D721Med (cell line): ENCODE results near the gene NCS1.

Experiments
- DNase-seq: peaks from one replicate; pipeline ENCODE4 v3.0.0; 2011; ENCODE audit warnings: low spot score; ENCODE audit not compliant: insufficient read length
- FAIRE-seq: peaks from 2 replicates; lab custom pipeline; 2011; peaks lifted over from hg19 to GRCh38; lab: Jason Lieb, UNC
- CTCF ChIP-seq: IDR thresholded peaks from 2 replicates; pipeline ENCODE4 v1.5.1; 2012; ENCODE audit warnings: mild to moderate bottlenecking, control low read depth; ENCODE audit not compliant: insufficient read depth; ENCODE audit errors: missing control alignments

Gene NCS1

DNA sequence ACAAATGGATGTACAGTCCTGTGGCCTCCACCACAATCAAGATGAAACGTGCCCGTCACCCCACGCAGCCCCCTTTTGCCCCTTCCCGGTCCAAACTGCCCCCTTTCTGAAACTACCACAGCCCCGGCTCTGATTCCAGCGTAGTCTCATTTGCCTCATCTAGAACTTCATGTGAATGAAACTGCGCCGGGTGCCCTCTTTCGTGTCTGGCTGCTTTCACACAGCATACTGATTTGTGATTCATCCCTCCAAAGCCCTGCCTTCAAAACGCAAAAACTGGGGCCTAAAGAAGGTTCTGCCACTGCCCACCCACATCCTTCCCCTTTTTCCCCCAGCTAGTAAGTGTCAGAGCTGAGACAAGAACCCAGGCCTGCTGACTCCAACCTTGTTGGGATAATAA lies 31.5 kb upstream of the NCS1 start:
- DNase-seq = no peak
- no peak for FAIRE-seq
- no peak for TF ChIP-seq CTCF

DNA sequence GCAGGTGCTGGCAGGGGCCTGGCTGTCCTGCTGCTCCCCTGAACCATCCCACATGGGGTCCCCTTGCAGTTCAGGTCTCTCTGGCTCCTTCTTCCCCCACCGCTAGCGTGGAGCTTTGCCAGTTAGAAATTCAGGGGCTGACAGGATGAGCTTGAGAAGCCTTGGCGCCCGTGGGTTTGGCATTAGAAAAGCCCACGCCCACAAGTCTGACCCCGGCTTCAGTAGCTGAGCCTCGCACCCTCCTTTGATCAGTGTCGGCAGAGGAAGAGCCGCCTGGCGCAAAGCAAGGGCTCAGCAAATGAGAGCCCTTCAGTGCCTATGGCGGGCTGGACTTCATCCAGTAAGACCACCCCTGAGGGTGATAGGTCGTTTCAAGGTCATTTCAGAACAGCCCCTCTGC lies 30.1 kb upstream of the NCS1 start:
- no peak for TF ChIP-seq CTCF
- DNase-seq (no peak), FAIRE-seq (no peak)

DNA sequence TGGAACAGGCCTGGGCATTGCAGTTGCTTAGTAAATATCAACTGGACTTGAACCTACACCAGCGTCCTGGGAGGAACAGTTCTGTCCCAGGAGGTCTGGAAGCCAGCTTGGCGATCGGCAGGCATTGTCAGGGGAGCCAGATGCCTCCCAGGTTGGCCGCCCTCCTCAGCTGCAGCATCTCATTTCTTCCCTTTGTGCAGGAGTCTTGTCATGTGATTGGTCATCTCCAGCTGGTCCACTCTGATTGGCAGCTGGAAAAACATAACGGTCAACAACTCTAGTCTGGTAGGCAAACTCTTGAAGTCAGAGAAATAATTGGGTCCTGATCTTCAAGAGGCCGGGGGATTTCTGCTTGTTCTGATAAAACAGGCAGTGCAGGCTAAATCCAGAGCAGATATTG lies 29.6 kb upstream of the NCS1 start:
- no peak for TF ChIP-seq CTCF
- FAIRE-seq (no peak), DNase-seq (no peak)

DNA sequence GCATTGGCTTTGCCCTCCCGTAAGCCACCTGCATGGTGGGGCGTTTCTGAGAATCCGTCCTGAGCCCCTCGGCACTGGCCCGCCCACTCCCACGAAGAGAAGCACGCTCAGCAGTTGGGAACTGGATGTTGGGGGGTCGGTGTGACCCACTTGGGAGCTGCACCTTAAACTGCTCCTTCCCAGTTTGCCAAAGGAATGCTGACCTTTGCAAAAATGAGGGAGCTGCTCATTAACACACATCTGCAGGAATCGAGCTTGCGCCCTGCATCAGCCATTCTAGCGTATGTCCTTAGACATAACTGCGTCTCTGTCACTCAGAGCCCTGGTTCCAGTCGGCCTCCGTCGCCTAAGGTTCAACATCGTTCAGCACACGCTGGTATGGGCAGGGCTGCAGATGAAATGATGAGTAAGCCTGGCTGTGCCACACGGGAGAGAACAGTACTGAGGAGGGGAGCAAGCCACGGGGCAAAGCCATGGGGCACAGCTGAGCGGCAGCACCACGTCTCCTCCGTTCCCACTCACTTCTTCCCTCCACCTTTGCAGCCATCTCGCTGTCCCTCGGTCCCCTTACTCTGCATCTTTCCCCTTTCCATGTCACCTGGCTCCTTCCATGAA lies 28.8 kb upstream of the NCS1 start:
- no peak for FAIRE-seq
- DNase-seq = no peak
- TF ChIP-seq CTCF = no peak

GRCh38 chr9:130143958-130144366 lies 28.2 kb upstream of the NCS1 start:
- no peak for FAIRE-seq
- TF ChIP-seq CTCF = no peak
- DNase-seq = no peak

- no peak for DNase-seq
- no peak for FAIRE-seq
- no peak for TF ChIP-seq CTCF
These were observed 27.5 kb upstream of the NCS1 start for GRCh38 chr9:130144703-130145102.

- no peak for FAIRE-seq
- no peak for TF ChIP-seq CTCF
- DNase-seq = no peak
These were observed 26.5 kb upstream of the NCS1 start for GRCh38 chr9:130145658-130146057.
